Measurements from ENCODE around the gene TRMT61A.
"Not testable (repeated sequence)": the region's sequence is repeated elsewhere in the genome, so short reads cannot be mapped to it uniquely, and the experiment has no call there.

The TRMT61A gene

GRCh38 chr14:103510724-103511693 is 18.0 kb upstream of the TRMT61A start:
- Histone ChIP-seq H3K36me3 (ENCODE audit: insufficient read depth, low read length) (peaks cover 15% of the 10 kb centered on the region), H3K4me1 (ENCODE audit: insufficient read depth, low read length) (peaks cover 19% of the 10 kb centered on the region), H3K27ac (ENCODE audit: low read depth, low read length) (no peak overlapping the region), H3K9ac (ENCODE audit: low read length) (no peak overlapping the region), H3K4me3 (ENCODE audit: low read depth in 1 of 2, low read length in 2 of 2) (no peak overlapping the region), H3K27me3 (ENCODE audit: control insufficient read depth in 1 of 2, insufficient read depth in 2 of 2, low read length in 2 of 2) (no peaks in the 10 kb centered on the region), H3K9me3 (ENCODE audit: low read length) (no peaks in the 10 kb centered on the region)

- not testable (repeated sequence) for H3K4me3 ChIP-seq (ENCODE audit: low read depth in 1 of 2, low read length in 2 of 2); H3K9ac ChIP-seq (ENCODE audit: low read length); H3K9me3 ChIP-seq (ENCODE audit: low read length); H3K27me3 ChIP-seq (ENCODE audit: control insufficient read depth in 1 of 2, insufficient read depth in 2 of 2, low read length in 2 of 2)
- H3K4me1 ChIP-seq (ENCODE audit: insufficient read depth, low read length), result peaks cover 19% of the 10 kb centered on the region
- peaks cover 15% of the 10 kb centered on the region for H3K36me3 ChIP-seq (ENCODE audit: insufficient read depth, low read length)
- H3K27ac ChIP-seq (ENCODE audit: low read depth, low read length), result peak overlapping the region; percentile 64
Measured at GRCh38 chr14:103512180-103512579, 16.8 kb upstream of the TRMT61A start.

- Histone ChIP-seq H3K4me1 (ENCODE audit: insufficient read depth, low read length) (peaks cover 26% of the 10 kb centered on the region), H3K4me3 (ENCODE audit: low read depth in 1 of 2, low read length in 2 of 2) (peak overlapping the region in 1 of 2 donors; percentile 16), H3K9ac (ENCODE audit: low read length) (no peak overlapping the region), H3K27ac (ENCODE audit: low read depth, low read length) (peak overlapping the region; percentile 64), H3K27me3 (ENCODE audit: control insufficient read depth in 1 of 2, insufficient read depth in 2 of 2, low read length in 2 of 2) (no peaks in the 10 kb centered on the region), H3K9me3 (ENCODE audit: low read length) (no peaks in the 10 kb centered on the region), H3K36me3 (ENCODE audit: insufficient read depth, low read length) (peaks cover 15% of the 10 kb centered on the region)
Measured at GRCh38 chr14:103512701-103513611, 16.0 kb upstream of the TRMT61A start.

GRCh38 chr14:103514596-103515421 is 14.2 kb upstream of the TRMT61A start:
- Histone ChIP-seq H3K9ac (ENCODE audit: low read length) (no peak overlapping the region), H3K9me3 (ENCODE audit: low read length) (no peaks in the 10 kb centered on the region), H3K27ac (ENCODE audit: low read depth, low read length) (peak overlapping the region; percentile 47), H3K4me1 (ENCODE audit: insufficient read depth, low read length) (peaks cover 44% of the 10 kb centered on the region), H3K36me3 (ENCODE audit: insufficient read depth, low read length) (peaks cover 20% of the 10 kb centered on the region), H3K27me3 (ENCODE audit: control insufficient read depth in 1 of 2, insufficient read depth in 2 of 2, low read length in 2 of 2) (no peaks in the 10 kb centered on the region), H3K4me3 (ENCODE audit: low read depth in 1 of 2, low read length in 2 of 2) (no peak overlapping the region)

GRCh38 chr14:103516426-103517173 is 12.4 kb upstream of the TRMT61A start:
- Histone ChIP-seq H3K4me1 (ENCODE audit: insufficient read depth, low read length) (peaks cover 52% of the 10 kb centered on the region), H3K4me3 (ENCODE audit: low read depth in 1 of 2, low read length in 2 of 2) (no peak overlapping the region), H3K9ac (ENCODE audit: low read length) (no peak overlapping the region), H3K27me3 (ENCODE audit: control insufficient read depth in 1 of 2, insufficient read depth in 2 of 2, low read length in 2 of 2) (no peaks in the 10 kb centered on the region), H3K9me3 (ENCODE audit: low read length) (no peaks in the 10 kb centered on the region), H3K27ac (ENCODE audit: low read depth, low read length) (peak overlapping the region; percentile 86), H3K36me3 (ENCODE audit: insufficient read depth, low read length) (peaks cover 15% of the 10 kb centered on the region)

- Histone ChIP-seq H3K4me1 (ENCODE audit: insufficient read depth, low read length) (peaks cover 52% of the 10 kb centered on the region), H3K9me3 (ENCODE audit: low read length) (no peaks in the 10 kb centered on the region), H3K9ac (ENCODE audit: low read length) (no peak overlapping the region), H3K27me3 (ENCODE audit: control insufficient read depth in 1 of 2, insufficient read depth in 2 of 2, low read length in 2 of 2) (no peaks in the 10 kb centered on the region), H3K27ac (ENCODE audit: low read depth, low read length) (peak overlapping the region; percentile 86), H3K36me3 (ENCODE audit: insufficient read depth, low read length) (peaks cover 15% of the 10 kb centered on the region), H3K4me3 (ENCODE audit: low read depth in 1 of 2, low read length in 2 of 2) (no peak overlapping the region)
Measured at GRCh38 chr14:103517174-103517566, 11.8 kb upstream of the TRMT61A start.

GRCh38 chr14:103517721-103518421 is 11.1 kb upstream of the TRMT61A start:
- H3K27me3 ChIP-seq (ENCODE audit: control insufficient read depth in 1 of 2, insufficient read depth in 2 of 2, low read length in 2 of 2), result no peaks in the 10 kb centered on the region
- H3K9me3 ChIP-seq (ENCODE audit: low read length), result no peaks in the 10 kb centered on the region
- H3K4me1 ChIP-seq (ENCODE audit: insufficient read depth, low read length), result peaks cover 45% of the 10 kb centered on the region
- peaks cover 15% of the 10 kb centered on the region for H3K36me3 ChIP-seq (ENCODE audit: insufficient read depth, low read length)
- H3K9ac ChIP-seq (ENCODE audit: low read length), result no peak overlapping the region
- H3K4me3 ChIP-seq (ENCODE audit: low read depth in 1 of 2, low read length in 2 of 2), result no peak overlapping the region
- H3K27ac ChIP-seq (ENCODE audit: low read depth, low read length), result peak overlapping the region; percentile 86

GRCh38 chr14:103518422-103519042 is 10.5 kb upstream of the TRMT61A start:
- Histone ChIP-seq H3K9ac (ENCODE audit: low read length) (no peak overlapping the region), H3K27me3 (ENCODE audit: control insufficient read depth in 1 of 2, insufficient read depth in 2 of 2, low read length in 2 of 2) (no peaks in the 10 kb centered on the region), H3K9me3 (ENCODE audit: low read length) (no peaks in the 10 kb centered on the region), H3K36me3 (ENCODE audit: insufficient read depth, low read length) (peaks cover 15% of the 10 kb centered on the region), H3K4me3 (ENCODE audit: low read depth in 1 of 2, low read length in 2 of 2) (peak overlapping the region in 1 of 2 donors; percentile 65), H3K4me1 (ENCODE audit: insufficient read depth, low read length) (peaks cover 45% of the 10 kb centered on the region), H3K27ac (ENCODE audit: low read depth, low read length) (peak overlapping the region; percentile 86)

- H3K9me3 ChIP-seq (ENCODE audit: low read length), result no peaks in the 10 kb centered on the region
- H3K9ac ChIP-seq (ENCODE audit: low read length), result no peak overlapping the region
- H3K4me3 ChIP-seq (ENCODE audit: low read depth in 1 of 2, low read length in 2 of 2), result peak overlapping the region in 1 of 2 donors; percentile 65
- peaks cover 15% of the 10 kb centered on the region for H3K36me3 ChIP-seq (ENCODE audit: insufficient read depth, low read length)
- H3K27me3 ChIP-seq (ENCODE audit: control insufficient read depth in 1 of 2, insufficient read depth in 2 of 2, low read length in 2 of 2), result no peaks in the 10 kb centered on the region
- H3K4me1 ChIP-seq (ENCODE audit: insufficient read depth, low read length), result peaks cover 44% of the 10 kb centered on the region
- H3K27ac ChIP-seq (ENCODE audit: low read depth, low read length), result peak overlapping the region; percentile 86
Measured at GRCh38 chr14:103519043-103519836, 9.8 kb upstream of the TRMT61A start.

All from muscle layer of colon (tissue), 2 donors.